Endodermal cell (in vitro differentiated cells): ENCODE data around the gene MYO16. TPM values are rescaled to one million over a fixed set of nuclear protein-coding genes. Genes with fewer than 3 reads are reported as not detected.

Experiments used
- DNase-seq: peaks from one replicate; pipeline ENCODE4 v3.0.0-alpha.2; 2017
- H3K27ac ChIP-seq: 2 replicates; pipeline ENCODE4 v1.5.1; 2013; ENCODE audit warnings: mild to moderate bottlenecking, low read depth, low read length, moderate library complexity
- H3K27me3 ChIP-seq: 2 replicates; pipeline ENCODE4 v1.6.1; 2013; ENCODE audit warnings: mild to moderate bottlenecking, low read length, moderate library complexity; ENCODE audit not compliant: insufficient read depth, control insufficient read depth, poor library complexity, severe bottlenecking
- H3K36me3 ChIP-seq: 2 replicates; pipeline ENCODE4 v1.7.0; 2013; ENCODE audit warnings: mild to moderate bottlenecking, low read length, moderate library complexity; ENCODE audit not compliant: control insufficient read depth, insufficient read depth
- H3K4me1 ChIP-seq: one replicate; pipeline ENCODE4 v1.7.0; 2013; ENCODE audit warnings: low read length; ENCODE audit not compliant: control insufficient read depth, insufficient read depth
- H3K4me3 ChIP-seq: 2 replicates; pipeline ENCODE4 v1.5.1; 2013; ENCODE audit warnings: mild to moderate bottlenecking, low read length, moderate library complexity
- H3K9ac ChIP-seq: 2 replicates; pipeline ENCODE4 v1.6.1; 2013; ENCODE audit warnings: mild to moderate bottlenecking, low read length, moderate library complexity; ENCODE audit not compliant: poor library complexity, severe bottlenecking; ENCODE audit errors: extremely low read depth
- H3K9me3 ChIP-seq: 2 replicates; pipeline ENCODE4 v1.6.1; 2013; ENCODE audit warnings: mild to moderate bottlenecking, low read length, moderate library complexity; ENCODE audit not compliant: control insufficient read depth
- H3K27ac Mint-ChIP-seq: 2 replicates; pipeline ENCODE4 v1.8.0; 2020; ENCODE audit warnings: mixed read lengths
- H3K27me3 Mint-ChIP-seq: 2 replicates; pipeline ENCODE4 v1.8.0; 2021; ENCODE audit warnings: mild to moderate bottlenecking, mixed read lengths; ENCODE audit not compliant: insufficient read depth
- H3K36me3 Mint-ChIP-seq: 2 replicates; pipeline ENCODE4 v1.8.0; 2020; ENCODE audit warnings: low read depth, mixed read lengths
- H3K4me1 Mint-ChIP-seq: 2 replicates; pipeline ENCODE4 v1.8.0; 2020; ENCODE audit warnings: mixed read lengths
- H3K4me3 Mint-ChIP-seq: 2 replicates; pipeline ENCODE4 v1.8.0; 2020; ENCODE audit warnings: mild to moderate bottlenecking, moderate library complexity, mixed read lengths
- H3K9me3 Mint-ChIP-seq: 2 replicates; pipeline ENCODE4 v1.8.0; 2020; ENCODE audit warnings: mild to moderate bottlenecking, mixed read lengths
- CTCF ChIP-seq: fragments of 200-600 bp; sonication (generic); conservative IDR thresholded peaks from 2 replicates; pipeline ENCODE4 v1.5.0; 2021; ENCODE audit warnings: antibody characterized with exemption, mild to moderate bottlenecking
- WGBS, 2 experiments: methylation state at CpG; one replicate each; pipeline versions ENCODE4 v1.1.5 to v1.1.7; 2013; ENCODE audit warnings: missing lambda C conversion rate in 2 of 2, mixed read lengths in 1 of 2; ENCODE audit not compliant: insufficient coverage in 1 of 2, insufficient read length in 1 of 2; 5-methylcytosine and 5-hydroxymethylcytosine counted together
- total RNA-seq, 2 donors: library from RNA; stranded (reverse); fragmentation: NEBNext Ultra II Directional in 1 of 2; extraction: Animal tissue kit (Norgen Biotek cat#: 25700) in 1 of 2; gene quantifications; 2 replicates in 1 of 2; 3 replicates in 1 of 2; pipeline ENCODE4 v1.2.1, GENCODE V29; 2021

The MYO16 gene
- total RNA-seq, 2 donors from 2014 or later: 0.70 to 1.2 TPM

GRCh38 chr13:108961542-108962125 is 332.2 kb downstream of the MYO16 start:
- Mint-ChIP-seq H3K9me3 (no peaks in the 10 kb centered on the region), H3K4me3 (no peak overlapping the region), H3K27me3 (no peaks in the 10 kb centered on the region), H3K4me1 (no peaks in the 10 kb centered on the region), H3K27ac (no peak overlapping the region), H3K36me3 (no peaks in the 10 kb centered on the region)
- no peak overlapping the region for H3K4me3 ChIP-seq
- WGBS, 2 experiments: 34 to 37% methylated on average over 6 to 7 of the region's 7 CpGs
- H3K27me3 ChIP-seq: no peaks in the 10 kb centered on the region
- H3K9ac ChIP-seq: no peak overlapping the region
- H3K9me3 ChIP-seq: no peaks in the 10 kb centered on the region
- no peaks in the 10 kb centered on the region for H3K4me1 ChIP-seq
- H3K36me3 ChIP-seq: no peaks in the 10 kb centered on the region
- no peak overlapping the region for H3K27ac ChIP-seq
- TF ChIP-seq CTCF: peak; percentile 92
- DNase-seq: no peak

- Mint-ChIP-seq H3K36me3 (no peaks in the 10 kb centered on the region), H3K27me3 (no peaks in the 10 kb centered on the region)
- no peaks in the 10 kb centered on the region for H3K36me3 ChIP-seq
Observed at GRCh38 chr13:108962654-108963053, 333.2 kb downstream of the MYO16 start.

GRCh38 chr13:108963276-108963810 is 333.9 kb downstream of the MYO16 start:
- Histone ChIP-seq H3K27ac (no peak overlapping the region), H3K36me3 (no peaks in the 10 kb centered on the region), H3K27me3 (no peaks in the 10 kb centered on the region), H3K4me3 (no peak overlapping the region), H3K9me3 (no peaks in the 10 kb centered on the region), H3K9ac (no peak overlapping the region), H3K4me1 (no peaks in the 10 kb centered on the region)
- DNase-seq: no peak
- no peaks in the 10 kb centered on the region for H3K4me1 Mint-ChIP-seq
- no peaks in the 10 kb centered on the region for H3K9me3 Mint-ChIP-seq
- H3K4me3 Mint-ChIP-seq: no peak overlapping the region
- no peak for TF ChIP-seq CTCF
- no peaks in the 10 kb centered on the region for H3K27me3 Mint-ChIP-seq
- 87 to 93% methylated on average over 3 of the region's 3 CpGs for WGBS, 2 experiments
- H3K27ac Mint-ChIP-seq: no peak overlapping the region
- H3K36me3 Mint-ChIP-seq: no peaks in the 10 kb centered on the region

More at GRCh38 chr13:108962654-108963053, 333.2 kb downstream of the MYO16 start:
- no peak for TF ChIP-seq CTCF
- H3K27me3 ChIP-seq: no peaks in the 10 kb centered on the region
- no peaks in the 10 kb centered on the region for H3K9me3 ChIP-seq
- DNase-seq: no peak
- H3K27ac ChIP-seq: no peak overlapping the region
- no peak overlapping the region for H3K9ac ChIP-seq
- H3K4me1 ChIP-seq: no peaks in the 10 kb centered on the region
- no peak overlapping the region for H3K4me3 ChIP-seq
- Mint-ChIP-seq H3K9me3 (no peaks in the 10 kb centered on the region), H3K4me1 (no peaks in the 10 kb centered on the region), H3K27ac (no peak overlapping the region), H3K4me3 (no peak overlapping the region)
